ENCODE data around the gene ZC3H13. TPM values are rescaled to one million over a fixed set of nuclear protein-coding genes. Genes with fewer than 3 reads are reported as not detected.

ZC3H13 gene
- total and polyA plus RNA-seq, 9 donors: 15.1 to 64.1 (median 41.9) TPM

GRCh38 chr13:46075811-46076210 lies 23.3 kb upstream of the ZC3H13 start:
- WGBS, 3 donors: 97 to 100% (median 100%) methylated on average over 1 of the region's 1 CpG
- no peak for DNase-seq
- Histone ChIP-seq H3K4me1 (ENCODE audit: insufficient read depth) (no peaks in the 10 kb centered on the region), H3K27me3 (no peaks in the 10 kb centered on the region), H3K9me3 (no peaks in the 10 kb centered on the region), H3K4me3 (no peak overlapping the region), H3K36me3 (no peaks in the 10 kb centered on the region), H3K27ac (no peak overlapping the region)
- no peak for TF ChIP-seq CTCF (IDR thresholded peaks at IDR 0.05)
- TF ChIP-seq EP300 (IDR thresholded peaks at IDR 0.05): no peak
- TF ChIP-seq POLR2A (IDR thresholded peaks at IDR 0.05): no peak
- intact Hi-C loops (cut with DNase I): no loop called here

- Histone ChIP-seq H3K4me3 (no peak overlapping the region), H3K27me3 (no peaks in the 10 kb centered on the region), H3K27ac (no peak overlapping the region), H3K36me3 (no peaks in the 10 kb centered on the region), H3K9me3 (no peaks in the 10 kb centered on the region), H3K4me1 (ENCODE audit: insufficient read depth) (no peaks in the 10 kb centered on the region)
- DNase-seq: no peak
- 92 to 94% (median 92%) methylated on average over 5 of the region's 5 CpGs for WGBS, 3 donors
- intact Hi-C loops (cut with DNase I): no loop called here
- TF ChIP-seq POLR2A (IDR thresholded peaks at IDR 0.05): no peak
- TF ChIP-seq EP300 (IDR thresholded peaks at IDR 0.05): no peak
- no peak for TF ChIP-seq CTCF (IDR thresholded peaks at IDR 0.05)
Observed at GRCh38 chr13:46071590-46072249, 19.2 kb upstream of the ZC3H13 start.

- H3K4me3 ChIP-seq: no peak overlapping the region
- intact Hi-C loops (cut with DNase I): no loop called here
- H3K27ac ChIP-seq: no peak overlapping the region
- no peak for DNase-seq
- H3K4me1 ChIP-seq (ENCODE audit: insufficient read depth): no peaks in the 10 kb centered on the region
- WGBS, 3 donors: 91 to 98% (median 94%) methylated on average over 2 of the region's 2 CpGs
- H3K36me3 ChIP-seq: no peaks in the 10 kb centered on the region
- no peaks in the 10 kb centered on the region for H3K27me3 ChIP-seq
- TF ChIP-seq POLR2A (IDR thresholded peaks at IDR 0.05) (no peak), EP300 (IDR thresholded peaks at IDR 0.05) (no peak), CTCF (IDR thresholded peaks at IDR 0.05) (no peak)
- no peaks in the 10 kb centered on the region for H3K9me3 ChIP-seq
Observed at GRCh38 chr13:46063292-46063691, 10.7 kb upstream of the ZC3H13 start.

- intact Hi-C loops (cut with DNase I): no loop called here
- H3K9me3 ChIP-seq: no peaks in the 10 kb centered on the region
- WGBS, 3 donors: 64 to 78% (median 69%) methylated on average over 5 of the region's 5 CpGs
- no peaks in the 10 kb centered on the region for H3K4me1 ChIP-seq (ENCODE audit: insufficient read depth)
- DNase-seq: no peak
- no peak overlapping the region for H3K27ac ChIP-seq
- H3K27me3 ChIP-seq: no peaks in the 10 kb centered on the region
- no peak overlapping the region for H3K4me3 ChIP-seq
- H3K36me3 ChIP-seq: no peaks in the 10 kb centered on the region
- TF ChIP-seq CTCF (IDR thresholded peaks at IDR 0.05) (no peak), EP300 (IDR thresholded peaks at IDR 0.05) (no peak), POLR2A (IDR thresholded peaks at IDR 0.05) (no peak)
Observed at GRCh38 chr13:46062185-46062584, 9.6 kb upstream of the ZC3H13 start.
